ENCODE measurements around the gene UNK.

Gene UNK

GRCh38 chr17:75743625-75744206 lies 40.9 kb upstream of the UNK start:
- no peaks in the 10 kb centered on the region for H3F3A ChIP-seq (ENCODE audit: control insufficient read depth, insufficient read depth)
- no peak overlapping the region for H3K27ac ChIP-seq (ENCODE audit: low read depth, low read length)
- H3K4me2 ChIP-seq (ENCODE audit: low read length): no peak overlapping the region
- H3K27me3 ChIP-seq (ENCODE audit: control insufficient read depth, low read length): no peaks in the 10 kb centered on the region
- no peaks in the 10 kb centered on the region for H4K20me1 ChIP-seq (ENCODE audit: control insufficient read depth, insufficient read depth, low read depth, low read length)
- H3K4me3 ChIP-seq (ENCODE audit: low read length): no peak overlapping the region
- no peaks in the 10 kb centered on the region for H3K9me3 ChIP-seq (ENCODE audit: control insufficient read depth, insufficient read depth, low read length)
- no peaks in the 10 kb centered on the region for H3K9me2 ChIP-seq (replicated peaks; ENCODE audit: control insufficient read depth, low read length)
- TF ChIP-seq EZH2phosphoT487 (IDR thresholded peaks at IDR 0.05; ENCODE audit: borderline replicate concordance, low read length): no peak
- TF ChIP-seq, protein P1, sequence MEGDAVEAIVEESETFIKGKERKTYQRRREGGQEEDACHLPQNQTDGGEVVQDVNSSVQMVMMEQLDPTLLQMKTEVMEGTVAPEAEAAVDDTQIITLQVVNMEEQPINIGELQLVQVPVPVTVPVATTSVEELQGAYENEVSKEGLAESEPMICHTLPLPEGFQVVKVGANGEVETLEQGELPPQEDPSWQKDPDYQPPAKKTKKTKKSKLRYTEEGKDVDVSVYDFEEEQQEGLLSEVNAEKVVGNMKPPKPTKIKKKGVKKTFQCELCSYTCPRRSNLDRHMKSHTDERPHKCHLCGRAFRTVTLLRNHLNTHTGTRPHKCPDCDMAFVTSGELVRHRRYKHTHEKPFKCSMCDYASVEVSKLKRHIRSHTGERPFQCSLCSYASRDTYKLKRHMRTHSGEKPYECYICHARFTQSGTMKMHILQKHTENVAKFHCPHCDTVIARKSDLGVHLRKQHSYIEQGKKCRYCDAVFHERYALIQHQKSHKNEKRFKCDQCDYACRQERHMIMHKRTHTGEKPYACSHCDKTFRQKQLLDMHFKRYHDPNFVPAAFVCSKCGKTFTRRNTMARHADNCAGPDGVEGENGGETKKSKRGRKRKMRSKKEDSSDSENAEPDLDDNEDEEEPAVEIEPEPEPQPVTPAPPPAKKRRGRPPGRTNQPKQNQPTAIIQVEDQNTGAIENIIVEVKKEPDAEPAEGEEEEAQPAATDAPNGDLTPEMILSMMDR (IDR thresholded peaks at IDR 0.05; ENCODE audit: low read depth, low read length, poor library complexity, severe bottlenecking): no peak
- no peaks in the 10 kb centered on the region for H3K36me3 ChIP-seq (ENCODE audit: control insufficient read depth, low read length)
- no peaks in the 10 kb centered on the region for H3K79me2 ChIP-seq (ENCODE audit: control insufficient read depth, low read length)
- H3K4me1 ChIP-seq (ENCODE audit: control insufficient read depth, low read length): peaks cover 4% of the 10 kb centered on the region

DNA sequence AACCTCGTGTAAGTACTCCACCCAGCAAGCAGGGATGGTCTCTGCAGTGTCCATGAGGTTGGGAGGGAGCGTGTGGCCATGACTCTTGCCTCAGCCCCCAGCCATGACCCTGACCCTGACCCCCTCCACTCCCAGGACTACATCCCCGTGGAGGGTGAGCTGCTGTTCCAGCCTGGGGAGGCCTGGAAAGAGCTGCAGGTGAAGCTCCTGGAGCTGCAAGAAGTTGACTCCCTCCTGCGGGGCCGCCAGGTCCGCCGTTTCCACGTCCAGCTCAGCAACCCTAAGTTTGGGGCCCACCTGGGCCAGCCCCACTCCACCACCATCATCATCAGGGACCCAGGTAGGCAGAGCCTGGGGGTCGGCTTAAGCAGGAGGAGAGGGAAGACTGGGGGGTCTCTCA lies 35.9 kb upstream of the UNK start:
- no peaks in the 10 kb centered on the region for H3K79me2 ChIP-seq (ENCODE audit: control insufficient read depth, low read length)
- no peaks in the 10 kb centered on the region for H3K9me3 ChIP-seq (ENCODE audit: control insufficient read depth, insufficient read depth, low read length)
- no peaks in the 10 kb centered on the region for H3K9me2 ChIP-seq (replicated peaks; ENCODE audit: control insufficient read depth, low read length)
- peaks cover 4% of the 10 kb centered on the region for H3F3A ChIP-seq (ENCODE audit: control insufficient read depth, insufficient read depth)
- no peaks in the 10 kb centered on the region for H4K20me1 ChIP-seq (ENCODE audit: control insufficient read depth, insufficient read depth, low read depth, low read length)
- H3K4me1 ChIP-seq (ENCODE audit: control insufficient read depth, low read length): peaks cover 25% of the 10 kb centered on the region
- no peaks in the 10 kb centered on the region for H3K27me3 ChIP-seq (ENCODE audit: control insufficient read depth, low read length)
- no peak overlapping the region for H3K4me3 ChIP-seq (ENCODE audit: low read length)
- no peaks in the 10 kb centered on the region for H3K36me3 ChIP-seq (ENCODE audit: control insufficient read depth, low read length)
- peak overlapping the region; percentile 37; the same call in 1 of the 2 replicates for H3K4me2 ChIP-seq (ENCODE audit: low read length)
- no peak overlapping the region for H3K27ac ChIP-seq (ENCODE audit: low read depth, low read length)
- TF ChIP-seq, protein P1 (IDR thresholded peaks at IDR 0.05; ENCODE audit: low read depth, low read length, poor library complexity, severe bottlenecking): no peak
- TF ChIP-seq EZH2phosphoT487 (IDR thresholded peaks at IDR 0.05; ENCODE audit: borderline replicate concordance, low read length): no peak

DNA sequence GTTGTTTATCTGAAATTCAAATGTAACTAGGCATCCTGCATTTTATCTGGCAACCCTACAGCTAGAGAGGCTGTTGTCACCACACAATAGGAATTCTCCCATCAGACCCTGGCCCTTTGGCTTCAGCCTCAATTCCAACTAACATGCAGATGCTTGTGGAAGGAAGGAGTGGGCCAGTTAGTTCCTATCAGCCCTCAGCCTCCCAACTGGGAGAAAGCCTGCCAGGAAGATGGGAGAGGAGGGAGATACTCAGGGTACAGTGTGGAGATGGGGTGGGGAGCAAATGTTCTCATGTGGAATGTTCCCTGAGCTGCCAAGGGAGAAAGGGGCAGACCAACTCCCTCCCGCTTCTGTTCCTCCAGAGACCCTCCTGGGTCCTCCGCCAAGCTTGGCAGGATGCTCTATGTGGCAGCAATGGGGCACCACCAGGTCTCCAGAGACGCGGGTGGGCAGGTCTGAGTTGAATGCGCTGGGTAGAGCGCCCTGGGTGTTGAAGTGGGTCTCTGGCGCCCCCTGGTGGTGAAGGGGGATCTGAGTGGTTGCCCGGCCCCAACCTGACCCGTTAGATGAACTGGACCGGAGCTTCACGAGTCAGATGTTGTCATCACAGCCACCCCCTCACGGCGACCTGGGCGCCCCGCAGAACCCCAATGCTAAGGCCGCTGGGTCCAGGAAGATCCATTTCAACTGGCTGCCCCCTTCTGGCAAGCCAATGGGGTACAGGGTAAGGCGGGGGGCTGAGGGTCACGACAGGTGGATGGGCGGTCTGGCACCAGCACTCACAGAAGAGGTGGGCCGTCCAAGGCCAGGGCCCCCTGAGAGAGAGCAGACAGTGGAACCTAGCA lies 34.8 kb upstream of the UNK start:
- Histone ChIP-seq H3K4me1 (ENCODE audit: control insufficient read depth, low read length) (peaks cover 36% of the 10 kb centered on the region), H3K27ac (ENCODE audit: low read depth, low read length) (no peak overlapping the region), H4K20me1 (ENCODE audit: control insufficient read depth, insufficient read depth, low read depth, low read length) (no peaks in the 10 kb centered on the region), H3K9me2 (replicated peaks; ENCODE audit: control insufficient read depth, low read length) (no peaks in the 10 kb centered on the region), H3K4me3 (ENCODE audit: low read length) (no peak overlapping the region), H3K79me2 (ENCODE audit: control insufficient read depth, low read length) (no peaks in the 10 kb centered on the region), H3K36me3 (ENCODE audit: control insufficient read depth, low read length) (no peaks in the 10 kb centered on the region), H3K9me3 (ENCODE audit: control insufficient read depth, insufficient read depth, low read length) (no peaks in the 10 kb centered on the region), H3K27me3 (ENCODE audit: control insufficient read depth, low read length) (no peaks in the 10 kb centered on the region), H3K4me2 (ENCODE audit: low read length) (peak overlapping the region; percentile 37), H3F3A (ENCODE audit: control insufficient read depth, insufficient read depth) (peaks cover 4% of the 10 kb centered on the region)
- TF ChIP-seq EZH2phosphoT487 (IDR thresholded peaks at IDR 0.05; ENCODE audit: borderline replicate concordance, low read length): no peak
- TF ChIP-seq, protein P1 (IDR thresholded peaks at IDR 0.05; ENCODE audit: low read depth, low read length, poor library complexity, severe bottlenecking): peak; percentile 95

Data from DOHH2 (cell line).